ENCODE data around the gene KIFC3.

KIFC3 gene

DNA sequence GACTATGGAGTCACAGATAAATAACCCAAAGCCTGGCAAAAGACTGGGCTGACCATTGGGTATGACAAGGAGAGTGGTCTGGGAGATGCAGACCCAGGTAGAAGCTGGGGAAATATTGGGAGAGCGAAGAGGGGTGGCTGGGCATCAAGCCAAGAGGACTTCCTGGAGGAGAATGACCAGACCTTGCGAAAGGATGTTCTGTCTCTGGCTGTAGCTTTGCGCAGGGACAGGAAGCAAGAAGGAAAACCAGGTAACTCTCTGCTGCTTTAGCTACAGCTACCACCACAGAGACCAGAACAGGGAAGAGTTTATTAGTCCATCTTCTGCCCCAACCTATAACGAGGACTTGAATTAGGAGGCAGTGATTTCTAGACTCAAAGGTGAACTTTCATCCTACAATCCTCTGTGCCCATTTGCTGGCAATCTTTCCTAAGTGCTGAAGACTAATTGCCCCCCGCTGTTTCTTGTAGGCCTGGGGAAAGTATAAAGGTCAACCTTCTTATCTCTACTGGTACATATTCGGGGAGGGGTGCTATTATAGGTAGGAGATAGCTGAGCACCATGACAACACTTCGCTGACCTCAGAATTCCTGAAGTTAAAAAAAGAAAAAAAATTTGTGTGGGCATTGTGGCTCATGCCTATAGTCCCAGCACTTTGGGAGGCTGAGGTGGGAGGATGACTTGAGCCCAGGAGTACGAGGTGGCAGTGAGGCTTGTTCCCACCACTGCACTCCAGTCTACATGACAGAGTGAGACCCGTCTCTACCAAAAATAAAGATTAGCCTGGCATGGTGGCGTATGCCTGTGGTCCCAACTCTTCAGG lies 19.1 kb upstream of the KIFC3 start:
- no peaks in the 10 kb centered on the region for H3K36me3 ChIP-seq (replicated peaks)
- TF ChIP-seq, protein P1, sequence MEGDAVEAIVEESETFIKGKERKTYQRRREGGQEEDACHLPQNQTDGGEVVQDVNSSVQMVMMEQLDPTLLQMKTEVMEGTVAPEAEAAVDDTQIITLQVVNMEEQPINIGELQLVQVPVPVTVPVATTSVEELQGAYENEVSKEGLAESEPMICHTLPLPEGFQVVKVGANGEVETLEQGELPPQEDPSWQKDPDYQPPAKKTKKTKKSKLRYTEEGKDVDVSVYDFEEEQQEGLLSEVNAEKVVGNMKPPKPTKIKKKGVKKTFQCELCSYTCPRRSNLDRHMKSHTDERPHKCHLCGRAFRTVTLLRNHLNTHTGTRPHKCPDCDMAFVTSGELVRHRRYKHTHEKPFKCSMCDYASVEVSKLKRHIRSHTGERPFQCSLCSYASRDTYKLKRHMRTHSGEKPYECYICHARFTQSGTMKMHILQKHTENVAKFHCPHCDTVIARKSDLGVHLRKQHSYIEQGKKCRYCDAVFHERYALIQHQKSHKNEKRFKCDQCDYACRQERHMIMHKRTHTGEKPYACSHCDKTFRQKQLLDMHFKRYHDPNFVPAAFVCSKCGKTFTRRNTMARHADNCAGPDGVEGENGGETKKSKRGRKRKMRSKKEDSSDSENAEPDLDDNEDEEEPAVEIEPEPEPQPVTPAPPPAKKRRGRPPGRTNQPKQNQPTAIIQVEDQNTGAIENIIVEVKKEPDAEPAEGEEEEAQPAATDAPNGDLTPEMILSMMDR (IDR thresholded peaks at IDR 0.05; ENCODE audit: low read depth, low read length, missing control alignments) = no peak
- in situ Hi-C loops (cut with HindIII; ENCODE audit: low pct_ligation_motif_present, low sequenced_read_pairs) = no loop called here
- no peak overlapping the region for H3K4me3 ChIP-seq (ENCODE audit: low read depth, low read length)
- no peak overlapping the region for H3K27ac ChIP-seq
- DNase-seq = no peak
- no peaks in the 10 kb centered on the region for H3K27me3 ChIP-seq (replicated peaks)

DNA sequence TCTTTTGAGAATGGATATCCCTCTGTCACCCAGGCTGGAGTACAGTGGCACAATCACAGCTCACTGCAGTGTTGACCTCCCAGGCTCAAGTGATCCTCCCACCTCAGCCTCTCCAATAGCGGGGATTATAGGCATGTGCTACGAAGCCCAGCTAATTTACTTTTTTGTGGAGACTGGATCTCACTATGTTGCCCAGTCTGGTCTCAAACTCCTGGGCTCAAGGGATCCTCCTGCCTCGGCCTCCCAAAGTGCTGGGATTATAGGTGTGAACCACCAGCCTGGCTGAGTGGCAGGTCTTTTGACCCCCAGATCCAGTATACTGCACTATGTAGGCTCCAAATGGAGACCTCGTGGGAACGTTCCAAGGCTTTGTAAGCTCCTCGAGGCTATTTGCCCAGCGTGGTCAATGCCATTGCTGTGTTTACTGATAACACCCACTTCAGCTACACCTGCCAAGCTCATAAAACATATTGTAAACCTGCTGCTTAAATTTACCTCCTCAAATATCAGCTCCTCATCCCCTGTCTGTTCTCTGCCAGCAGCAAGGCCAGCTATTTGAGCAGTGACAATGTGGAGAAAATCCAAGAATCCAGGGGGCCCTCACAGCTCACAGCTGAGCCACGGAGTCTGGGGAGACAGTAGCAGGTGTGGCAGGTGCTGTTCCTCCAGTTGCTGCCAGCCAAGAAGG lies 16.2 kb upstream of the KIFC3 start:
- TF ChIP-seq, protein P1 (IDR thresholded peaks at IDR 0.05; ENCODE audit: low read depth, low read length, missing control alignments) = no peak
- H3K36me3 ChIP-seq (replicated peaks) = no peaks in the 10 kb centered on the region
- no peak overlapping the region for H3K4me3 ChIP-seq (ENCODE audit: low read depth, low read length)
- in situ Hi-C loops (cut with HindIII; ENCODE audit: low pct_ligation_motif_present, low sequenced_read_pairs) = no loop called here
- no peaks in the 10 kb centered on the region for H3K27me3 ChIP-seq (replicated peaks)
- H3K27ac ChIP-seq = no peak overlapping the region
- DNase-seq = no peak

DNA sequence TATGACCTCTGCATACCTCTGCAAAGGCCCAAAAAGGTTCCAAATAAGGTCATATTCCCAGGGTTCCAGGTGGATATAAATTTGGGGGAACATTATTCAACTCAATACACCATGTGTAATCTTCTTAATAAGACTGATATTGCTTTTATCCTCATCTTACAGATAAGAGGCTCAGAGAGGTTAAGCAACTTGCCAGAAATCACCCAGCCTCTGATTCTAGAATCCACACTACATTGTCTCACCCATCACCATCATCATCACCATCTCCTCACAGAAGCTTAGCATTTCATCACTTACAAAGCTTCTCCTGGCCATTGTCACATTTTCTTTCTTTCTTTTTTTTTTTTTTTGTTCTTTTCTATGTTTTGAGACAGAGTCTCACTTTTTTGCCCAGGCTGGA lies 15.4 kb upstream of the KIFC3 start:
- TF ChIP-seq, protein P1 (IDR thresholded peaks at IDR 0.05; ENCODE audit: low read depth, low read length, missing control alignments) = no peak
- no peak for DNase-seq
- in situ Hi-C loops (cut with HindIII; ENCODE audit: low pct_ligation_motif_present, low sequenced_read_pairs) = no loop called here
- Histone ChIP-seq H3K4me3 (ENCODE audit: low read depth, low read length) (no peak overlapping the region), H3K27me3 (replicated peaks) (no peaks in the 10 kb centered on the region), H3K27ac (no peak overlapping the region), H3K36me3 (replicated peaks) (no peaks in the 10 kb centered on the region)

DNA sequence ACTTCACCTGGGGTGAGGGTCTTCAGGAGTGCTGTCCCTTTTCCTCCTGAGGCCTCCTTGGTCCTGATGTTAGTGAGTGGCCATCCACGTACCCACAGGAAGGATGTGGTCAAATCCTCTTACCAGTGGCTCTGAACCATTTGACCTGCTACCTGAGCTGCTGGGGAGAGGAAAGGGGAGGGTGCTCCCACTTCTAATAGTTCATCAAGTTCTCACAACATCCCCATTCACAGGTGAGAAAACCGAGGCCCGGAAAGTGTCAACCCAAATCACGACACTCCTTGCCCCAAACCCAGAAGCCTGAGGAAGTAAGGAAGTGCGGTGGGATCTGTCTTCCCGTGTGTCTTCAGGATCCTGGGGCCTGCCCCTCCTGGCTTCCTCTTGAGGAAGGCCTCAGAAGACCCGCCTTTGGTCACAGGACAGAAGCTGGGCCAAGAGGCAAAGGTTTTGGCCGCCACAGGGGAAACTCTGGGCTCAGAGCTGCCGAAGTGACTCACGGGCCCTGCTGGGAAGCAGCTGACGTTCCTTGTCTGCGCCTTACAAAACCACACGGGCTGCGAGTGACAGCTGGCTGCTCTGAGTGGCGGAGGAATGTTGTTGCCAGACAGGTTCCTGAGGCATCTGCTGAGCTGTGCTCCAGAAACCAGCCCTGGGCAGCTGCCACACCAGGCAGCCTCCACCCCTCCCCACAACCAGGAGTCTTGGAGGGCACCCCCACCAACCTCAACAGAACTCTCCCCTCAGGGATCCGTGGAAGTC lies 13.9 kb upstream of the KIFC3 start:
- Histone ChIP-seq H3K27ac (peak overlapping the region; percentile 23), H3K36me3 (replicated peaks) (no peaks in the 10 kb centered on the region), H3K27me3 (replicated peaks) (no peaks in the 10 kb centered on the region), H3K4me3 (ENCODE audit: low read depth, low read length) (no peak overlapping the region)
- TF ChIP-seq, protein P1 (IDR thresholded peaks at IDR 0.05; ENCODE audit: low read depth, low read length, missing control alignments) = no peak
- in situ Hi-C loops (cut with HindIII; ENCODE audit: low pct_ligation_motif_present, low sequenced_read_pairs) = no loop called here
- DNase-seq = peak; percentile 92

DNA sequence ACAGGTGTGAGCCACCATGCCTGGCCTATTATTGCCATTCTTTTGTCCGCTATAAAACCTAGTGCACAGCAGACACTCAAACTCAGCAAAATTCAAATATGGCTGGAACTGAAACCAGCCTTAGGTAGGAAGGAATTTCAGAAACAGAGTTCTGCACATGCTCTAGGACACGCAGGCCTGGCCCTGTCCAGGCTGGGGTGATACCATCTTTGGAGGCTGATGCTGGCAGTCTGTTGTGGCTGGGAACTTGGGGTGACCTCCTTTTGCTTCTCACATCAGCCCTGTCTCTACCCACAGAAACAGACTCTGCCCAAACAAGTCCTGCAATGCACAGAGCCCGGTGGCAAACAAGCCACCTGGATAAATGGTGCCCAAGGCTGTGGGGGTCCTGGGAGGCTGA lies 12.6 kb upstream of the KIFC3 start:
- TF ChIP-seq, protein P1 (IDR thresholded peaks at IDR 0.05; ENCODE audit: low read depth, low read length, missing control alignments) = no peak
- no peaks in the 10 kb centered on the region for H3K36me3 ChIP-seq (replicated peaks)
- H3K4me3 ChIP-seq (ENCODE audit: low read depth, low read length) = no peak overlapping the region
- in situ Hi-C loops (cut with HindIII; ENCODE audit: low pct_ligation_motif_present, low sequenced_read_pairs) = no loop called here
- DNase-seq = no peak
- H3K27ac ChIP-seq = no peak overlapping the region
- no peaks in the 10 kb centered on the region for H3K27me3 ChIP-seq (replicated peaks)

All from brain microvascular endothelial cell (primary cell).